Fibroblast of lung (primary cell): Measurements from ENCODE around the gene NEAT1.

Experiments used
- CTCF ChIP-seq, 2 donors: IDR thresholded peaks in 1 of 2; conservative IDR thresholded peaks in 1 of 2; 1 replicate in 1 of 2; 2 replicates in 1 of 2; pipeline ENCODE4 v1.5.1; 2011 to 2012; ENCODE audit warnings: low read length in 2 of 2, control low read depth in 1 of 2, inconsistent platforms in 1 of 2, low read depth in 1 of 2, mild to moderate bottlenecking in 1 of 2
- EZH2 ChIP-seq: IDR thresholded peaks from 2 replicates; pipeline ENCODE4 v1.5.1; 2012; ENCODE audit warnings: low read length, control low read depth, mild to moderate bottlenecking; ENCODE audit errors: missing control alignments

- TF ChIP-seq CTCF (conservative IDR thresholded peaks at IDR 0.05 in 1 of 2, IDR thresholded peaks at IDR 0.05 in 1 of 2; ENCODE audit: low read depth in 1 of 2, low read length in 2 of 2) (no peak), EZH2 (no peak)
Measured at GRCh38 chr11:65433657-65434056, 11.1 kb downstream of the NEAT1 start.
